GM19324 (cell line): Measurements from ENCODE around the gene NEURL1.
A peak's percentile ranks its signal among the peaks of the same experiment; 100 is the strongest.

Source experiments
- ATAC-seq: cut with Tn5 transposase; IDR thresholded peaks from one replicate; pipeline ENCODE4 v1.9.1; 2021; ENCODE audit warnings: mild to moderate bottlenecking, moderate library complexity; ENCODE audit not compliant: unreplicated experiment, low FRiP score

Gene NEURL1

GRCh38 chr10:103493362-103493915, at the start of gene NEURL1:
Gene NEURL1 (plus strand): TSS chr10:103493705. CDS start chr10:103494388, 683 bp downstream.
- no peak for ATAC-seq

DNA sequence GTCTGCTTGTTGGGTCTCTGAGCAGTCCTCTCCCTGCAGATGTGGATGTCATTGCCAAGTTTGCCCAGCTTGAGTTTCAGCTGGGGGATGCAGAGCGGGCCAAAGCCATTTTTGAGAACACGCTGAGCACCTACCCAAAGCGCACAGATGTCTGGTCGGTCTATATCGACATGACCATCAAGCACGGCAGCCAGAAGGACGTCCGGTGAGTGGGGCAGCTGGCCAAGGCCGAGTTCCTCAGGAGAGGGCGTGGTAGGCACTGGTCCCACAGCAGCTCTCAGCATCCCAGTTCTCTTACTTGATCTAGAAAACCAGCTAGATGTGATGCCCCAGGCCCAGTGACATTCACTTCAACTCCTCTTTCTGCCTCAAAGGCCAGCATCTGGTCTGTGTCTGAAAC, 49.0 kb upstream of the NEURL1 start:
- ATAC-seq = no peak

GRCh38 chr10:103445366-103445765, 48.1 kb upstream of the NEURL1 start:
- ATAC-seq = no peak

DNA sequence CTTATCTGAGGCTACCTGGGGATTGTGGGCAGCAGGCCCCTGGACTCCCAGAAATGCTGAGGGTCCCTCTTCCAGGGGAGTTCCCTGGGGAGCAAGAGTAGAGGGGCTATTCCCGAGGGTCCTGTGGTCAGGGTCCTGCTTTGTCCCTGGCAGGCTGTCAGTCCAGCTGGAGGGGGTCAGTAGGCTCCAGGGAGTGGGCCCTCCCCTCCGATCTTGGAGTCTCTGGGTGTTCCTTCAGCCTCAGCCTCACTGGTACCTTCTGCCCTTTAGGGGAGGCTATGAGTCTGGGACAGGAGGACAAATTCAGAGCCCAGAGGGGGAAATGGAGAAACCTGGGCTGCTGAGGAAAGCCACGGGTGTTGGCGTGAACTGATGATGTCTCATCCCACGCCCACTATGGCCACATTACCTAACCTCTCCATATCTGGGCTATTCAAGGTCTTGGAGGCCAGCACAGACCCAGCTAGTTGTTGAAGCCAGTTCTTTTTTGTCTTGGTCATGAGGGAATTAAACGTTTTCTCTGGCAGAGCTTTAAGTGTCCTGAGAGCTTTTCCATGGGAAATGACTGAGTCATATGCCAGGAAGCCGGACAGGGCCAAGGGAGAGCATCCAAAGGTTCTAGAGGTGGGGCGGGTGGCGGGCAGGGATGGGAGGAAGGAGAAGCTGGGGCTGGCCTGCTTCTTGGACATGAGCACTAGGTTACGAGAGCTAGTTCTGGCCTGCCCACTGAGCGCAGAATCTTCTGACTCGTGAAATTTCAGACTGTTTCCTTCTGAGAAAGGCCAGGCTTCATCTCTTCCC, 47.5 kb upstream of the NEURL1 start:
- no peak for ATAC-seq

DNA sequence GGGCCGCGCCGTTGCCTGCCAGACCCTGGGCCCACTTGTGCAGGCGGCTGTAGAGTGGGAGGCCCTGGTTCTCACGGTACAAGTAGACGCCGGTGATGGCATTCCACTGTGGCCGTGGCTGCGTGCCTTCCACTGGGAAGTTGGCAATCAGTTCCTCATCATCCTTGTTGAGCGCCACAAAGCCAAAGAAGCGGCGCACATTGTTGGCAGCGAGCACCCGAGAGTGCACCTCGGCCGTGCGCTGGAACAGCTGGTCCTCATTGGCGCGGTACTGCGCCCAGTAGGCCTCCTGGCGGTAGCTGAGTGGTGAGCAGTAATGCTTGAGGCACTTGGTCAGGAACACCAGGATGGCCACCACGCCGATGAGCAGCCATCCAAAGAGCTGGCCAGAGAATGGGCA, 46.3 kb upstream of the NEURL1 start:
- ATAC-seq = no peak

GRCh38 chr10:103448746-103449145, 44.8 kb upstream of the NEURL1 start:
- no peak for ATAC-seq

GRCh38 chr10:103449208-103450144, 44.0 kb upstream of the NEURL1 start:
- ATAC-seq = no peak

DNA sequence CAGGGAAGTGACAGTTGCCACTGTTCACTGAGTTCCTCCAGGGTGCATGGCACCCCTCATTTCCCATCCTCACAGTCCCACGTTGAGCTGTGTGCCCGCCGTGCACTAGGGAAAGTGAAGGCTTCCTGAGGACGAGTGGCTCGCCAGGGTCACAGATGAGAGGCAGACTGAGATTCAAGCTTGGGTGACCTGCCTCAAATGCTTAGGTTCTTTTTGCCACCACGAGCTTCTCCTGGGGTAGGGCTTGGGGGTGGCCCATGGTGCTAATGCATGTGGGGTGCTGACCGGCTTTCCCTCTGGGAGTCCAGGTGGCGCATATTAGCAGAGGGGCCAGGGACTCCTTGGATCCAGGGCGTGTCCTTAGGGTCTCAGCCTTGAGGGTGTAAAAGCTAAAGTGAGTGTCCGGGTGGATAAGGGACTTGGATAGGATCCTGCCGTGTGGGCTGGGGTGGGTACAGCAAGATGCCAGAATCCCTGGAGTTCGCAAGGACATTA, 43.3 kb upstream of the NEURL1 start:
- no peak for ATAC-seq

GRCh38 chr10:103451091-103451813, 42.3 kb upstream of the NEURL1 start:
- ATAC-seq = no peak

DNA sequence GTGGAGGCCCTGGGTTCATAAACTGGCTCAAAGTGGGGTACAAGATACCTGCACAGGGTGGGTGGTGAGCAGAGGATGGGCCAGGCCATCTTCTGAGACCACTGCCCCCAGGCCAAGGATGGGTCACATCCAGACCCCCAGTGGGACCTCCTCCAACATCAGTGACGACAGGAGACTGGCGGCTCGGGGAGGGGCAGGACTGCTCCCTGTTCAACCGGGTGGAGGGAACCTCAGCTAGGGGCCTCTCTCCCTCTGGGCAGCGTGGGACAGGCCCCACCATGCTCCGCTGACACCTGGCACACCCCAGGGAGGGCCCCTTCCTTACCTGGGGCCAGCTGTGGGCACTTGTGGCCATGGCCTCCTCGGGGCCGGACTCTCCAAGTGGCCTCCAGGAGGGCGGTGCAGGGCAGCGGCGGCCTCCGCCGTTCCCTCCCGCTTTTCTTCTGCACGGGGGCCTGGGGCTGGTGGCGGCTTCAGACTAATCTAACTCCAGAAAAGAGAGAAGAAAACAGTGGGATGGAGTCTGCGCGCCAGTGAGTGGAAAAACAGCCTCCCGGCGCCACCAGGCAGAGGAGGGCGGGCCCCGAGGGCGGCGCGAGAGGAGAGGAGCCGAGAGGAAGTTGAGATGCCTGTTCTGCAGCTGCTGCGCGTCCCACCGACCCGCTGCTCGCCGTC, 41.5 kb upstream of the NEURL1 start, which contains the start of gene CALHM2:
Gene CALHM2, minus strand, starts transcription at position 540 of the 675 bp plus-strand sequence. CDS start 2,429 bp downstream, outside the sequence.
- peak; percentile 54 for ATAC-seq

DNA sequence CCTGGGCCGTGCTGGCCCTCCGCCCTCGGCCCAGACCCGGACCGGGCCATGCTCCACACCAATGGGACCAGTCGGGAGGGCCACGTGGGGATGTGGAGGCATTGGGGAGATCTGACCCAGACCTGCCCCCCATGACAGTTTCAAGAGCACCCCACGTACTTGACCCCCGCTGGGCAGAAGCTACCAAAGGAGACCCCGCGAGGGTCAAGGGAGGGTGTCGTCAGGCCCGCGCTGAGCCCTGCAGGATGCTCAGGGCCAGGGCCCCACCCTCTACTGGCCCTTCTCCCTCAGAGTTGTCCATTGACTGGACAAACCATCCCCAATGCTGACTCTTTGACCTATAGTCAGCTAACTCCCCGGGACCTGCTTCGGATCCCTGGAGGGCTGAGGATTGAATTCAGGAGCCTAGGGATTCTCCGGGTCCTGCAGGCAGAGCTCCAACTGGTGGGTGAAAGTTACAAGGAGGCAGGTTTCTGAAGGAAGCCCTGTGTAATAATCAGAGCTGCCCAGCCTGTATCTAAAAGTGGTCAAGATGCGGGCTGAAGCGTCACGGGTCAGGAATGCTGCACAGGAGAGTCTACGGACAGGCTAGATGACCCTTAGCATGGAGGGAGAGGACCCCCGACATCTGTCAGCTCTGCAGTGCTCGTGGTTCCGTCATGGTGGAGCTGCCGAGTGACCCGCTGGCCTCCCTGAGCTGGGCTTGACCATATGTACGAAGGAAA, 40.8 kb upstream of the NEURL1 start:
- no peak for ATAC-seq

GRCh38 chr10:103454026-103454425, 39.5 kb upstream of the NEURL1 start:
- no peak for ATAC-seq

GRCh38 chr10:103455235-103455634, 38.3 kb upstream of the NEURL1 start:
- no peak for ATAC-seq

DNA sequence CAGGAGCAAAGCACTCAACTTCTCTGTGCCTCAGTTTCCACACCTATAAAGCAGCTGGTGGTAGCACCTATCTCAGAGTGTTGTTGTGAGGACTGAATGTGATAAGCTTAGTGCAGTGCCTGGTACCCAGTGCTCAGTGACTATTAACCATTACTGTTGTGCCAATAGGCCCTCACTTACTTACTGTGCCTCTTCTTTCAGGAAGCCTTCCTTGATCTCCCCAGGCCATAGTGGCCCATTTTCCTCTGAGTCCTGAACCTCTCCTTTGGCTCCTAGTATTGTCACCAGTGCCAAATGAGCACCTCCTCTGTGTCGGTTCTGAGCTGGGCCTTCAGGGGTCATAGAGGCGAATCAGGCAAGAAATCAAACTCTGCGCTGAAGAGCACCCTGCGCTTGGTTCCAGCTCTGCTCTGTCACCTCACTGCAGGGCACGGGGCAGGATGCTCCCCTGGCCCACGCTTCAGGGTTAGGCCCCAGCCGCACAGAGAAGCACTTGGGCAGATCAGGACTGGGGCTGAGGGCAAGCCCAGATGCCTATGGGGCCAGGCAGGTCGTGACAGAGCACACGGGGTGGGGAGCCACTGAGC, 37.3 kb upstream of the NEURL1 start:
- ATAC-seq = no peak

DNA sequence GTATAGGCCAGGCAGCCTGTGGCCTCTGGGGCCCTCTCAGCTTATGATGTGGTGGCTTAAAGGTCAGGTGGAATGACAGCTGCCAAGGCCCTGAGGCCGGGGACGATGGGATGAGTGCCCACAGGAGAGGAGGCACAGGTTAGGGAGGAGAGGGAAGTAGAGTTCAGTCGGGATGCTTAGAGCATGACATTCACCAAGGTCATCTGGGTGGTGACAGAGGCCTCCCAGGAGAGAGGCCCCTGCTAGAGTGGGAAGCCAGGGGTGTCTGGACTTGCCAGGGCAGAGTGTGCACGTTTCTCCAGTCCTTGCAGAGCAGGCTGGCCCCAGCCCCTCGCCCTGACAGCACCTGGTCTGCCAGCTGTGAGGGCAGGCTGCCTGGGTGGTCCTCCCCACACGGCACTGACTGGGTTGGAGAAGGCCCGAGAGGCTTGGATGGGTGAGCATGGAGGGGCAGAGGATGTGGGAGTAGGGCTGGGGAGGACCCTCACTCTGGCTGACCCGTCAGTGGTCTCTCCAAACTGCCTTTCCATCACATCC, 36.3 kb upstream of the NEURL1 start:
- no peak for ATAC-seq

GRCh38 chr10:103457896-103458583, 35.5 kb upstream of the NEURL1 start:
- no peak for ATAC-seq

- ATAC-seq = no peak
Observed at GRCh38 chr10:103458720-103459119, 34.8 kb upstream of the NEURL1 start, which contains the start of gene CALHM1. Gene CALHM1 (minus strand): TSS chr10:103458900. CDS start chr10:103458751, 149 bp downstream.

DNA sequence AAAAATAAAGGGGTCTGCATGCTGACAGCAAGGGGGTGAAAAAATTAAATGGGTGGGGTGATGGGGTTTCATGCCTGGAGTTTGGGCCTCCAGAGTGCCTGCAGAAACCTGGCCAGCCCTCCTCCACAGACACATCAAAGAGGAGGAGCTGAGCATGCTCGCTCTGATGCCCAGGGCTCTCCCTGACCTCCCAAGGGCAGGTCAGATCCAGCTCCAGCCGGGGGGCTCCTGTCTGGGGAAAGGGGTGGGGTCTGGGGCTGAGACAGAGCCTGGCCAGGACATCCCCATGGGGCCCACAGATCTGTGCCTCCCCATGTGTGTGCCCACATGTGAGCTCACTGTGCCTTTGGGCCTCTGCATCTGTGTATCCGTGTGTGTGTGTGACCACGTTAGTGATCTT, 33.9 kb upstream of the NEURL1 start:
- no peak for ATAC-seq
